ENCODE results near the gene TNS2. TPM values are rescaled to one million over a fixed set of nuclear protein-coding genes. Genes with fewer than 3 reads are reported as not detected.
"Not testable (repeated sequence)": the region's sequence is repeated elsewhere in the genome, so short reads cannot be mapped to it uniquely, and the experiment has no call there.

The TNS2 gene
- total RNA-seq, 1 experiment from 2014 or later: 7.0 TPM

DNA sequence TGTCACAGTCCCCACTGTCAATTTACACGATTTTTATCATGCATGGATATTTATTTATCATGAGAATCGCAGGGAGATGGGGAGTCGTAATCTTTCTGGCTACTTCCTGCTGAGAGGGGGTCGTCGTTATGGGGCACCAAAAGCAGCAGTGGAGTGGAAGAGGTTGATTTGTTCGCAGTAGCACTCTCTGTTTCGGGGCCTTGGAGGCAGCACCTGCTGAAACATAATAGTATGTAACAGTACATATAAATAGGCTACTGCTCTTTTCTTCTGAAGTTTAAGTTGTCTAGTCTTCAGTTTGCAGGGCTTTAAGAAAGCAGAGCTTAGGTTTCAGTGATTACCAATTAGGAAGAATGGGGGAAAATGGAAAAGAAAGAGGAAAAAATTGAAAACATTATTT is 57.3 kb downstream of the TNS2 start:
- no peak for DNase-seq (ENCODE audit: low read depth)

DNA sequence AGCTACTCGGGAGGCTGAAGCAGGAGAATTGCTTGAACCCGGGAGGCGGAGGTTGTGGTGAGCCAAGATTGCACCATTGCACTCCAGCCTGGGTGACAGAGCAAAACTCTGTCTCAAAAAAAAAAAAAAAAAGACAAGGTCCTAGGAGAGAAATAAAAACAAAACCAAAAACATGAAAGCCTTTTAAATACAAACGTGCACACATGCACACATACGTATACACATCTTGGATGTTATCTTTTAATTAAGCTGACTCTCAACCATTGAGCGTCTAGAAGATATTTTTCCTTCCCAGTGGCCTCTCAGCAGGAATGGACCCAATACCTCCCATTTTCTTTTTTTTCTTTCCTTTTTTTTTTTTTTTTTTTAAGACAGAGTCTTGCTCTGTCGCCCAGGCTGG is 62.6 kb downstream of the TNS2 start:
- DNase-seq (ENCODE audit: low read depth): not testable (repeated sequence)

GRCh38 chr12:53113136-53113705 is 63.4 kb downstream of the TNS2 start:
- DNase-seq (ENCODE audit: low read depth): no peak

- DNase-seq (ENCODE audit: low read depth): no peak
These were observed 64.1 kb downstream of the TNS2 start for GRCh38 chr12:53113951-53114350.

Other genes with a start within 250 kb of the TNS2 start
- not detected in 2 replicates for gene KRT4, start 235.9 kb upstream of the TNS2 start, total RNA-seq (2014; rRNA removed; shearing (Covaris generic))
- gene KRT79, start 215.8 kb upstream of the TNS2 start, total RNA-seq (2014; rRNA removed; shearing (Covaris generic)): 0.57 and 2.6 TPM in 2 replicates
- gene KRT78, start 201.1 kb upstream of the TNS2 start, total RNA-seq (2014; rRNA removed; shearing (Covaris generic)): 1.2 TPM in 1 of 2 replicates, not detected in the other
- gene KRT8, start 145.0 kb upstream of the TNS2 start, total RNA-seq (2014; rRNA removed; shearing (Covaris generic)): 107 and 111 TPM in 2 replicates
- gene KRT18, start 100.9 kb upstream of the TNS2 start, total RNA-seq (2014; rRNA removed; shearing (Covaris generic)): 1,090 and 1,158 TPM in 2 replicates
- 650 and 689 TPM in 2 replicates for gene EIF4B, start 43.6 kb upstream of the TNS2 start, total RNA-seq (2014; rRNA removed; shearing (Covaris generic))
- gene SPRYD3, start 29.3 kb downstream of the TNS2 start, total RNA-seq (2014; rRNA removed; shearing (Covaris generic)): 22.2 and 23.8 TPM in 2 replicates
- gene IGFBP6, start 47.6 kb downstream of the TNS2 start, total RNA-seq (2014; rRNA removed; shearing (Covaris generic)): 53.5 and 68.5 TPM in 2 replicates
- gene SOAT2, start 53.4 kb downstream of the TNS2 start, total RNA-seq (2014; rRNA removed; shearing (Covaris generic)): not detected in 2 replicates
- gene ZNF740, start 130.7 kb downstream of the TNS2 start, total RNA-seq (2014; rRNA removed; shearing (Covaris generic)): 10.9 and 12.0 TPM in 2 replicates
- 4.7 and 11.0 TPM in 2 replicates for gene CSAD, start 130.9 kb downstream of the TNS2 start, total RNA-seq (2014; rRNA removed; shearing (Covaris generic))
- gene ITGB7, start 157.2 kb downstream of the TNS2 start, total RNA-seq (2014; rRNA removed; shearing (Covaris generic)): 0.03 and 0.34 TPM in 2 replicates
- 3.5 and 6.2 TPM in 2 replicates for gene RARG, start 182.1 kb downstream of the TNS2 start, total RNA-seq (2014; rRNA removed; shearing (Covaris generic))
- gene ESPL1, start 218.2 kb downstream of the TNS2 start, total RNA-seq (2014; rRNA removed; shearing (Covaris generic)): 29.0 and 31.6 TPM in 2 replicates
- gene PFDN5, start 245.5 kb downstream of the TNS2 start, total RNA-seq (2014; rRNA removed; shearing (Covaris generic)): 480 and 590 TPM in 2 replicates
- 86.6 and 89.2 TPM in 2 replicates for gene MYG1, start 249.6 kb downstream of the TNS2 start, total RNA-seq (2014; rRNA removed; shearing (Covaris generic))

Data from Daoy (cell line).